DOHH2 (cell line): ENCODE results near the gene DACT2.

Source experiments
- EZH2phosphoT487 ChIP-seq: fragments of 200-600 bp; sonication (generic); IDR thresholded peaks from 2 replicates; pipeline ENCODE4 v1.6.1; 2017; ENCODE audit warnings: borderline replicate concordance, mild to moderate bottlenecking, antibody characterized with exemption, low read length, moderate library complexity, mixed read lengths
- TF ChIP-seq, protein P1 (sequence below): fragments of 200-600 bp; sonication (generic); IDR thresholded peaks from one replicate; pipeline ENCODE4 v1.5.1; 2014; ENCODE audit warnings: antibody characterized with exemption, mild to moderate bottlenecking, low read depth, low read length; ENCODE audit not compliant: poor library complexity, severe bottlenecking

DNA sequence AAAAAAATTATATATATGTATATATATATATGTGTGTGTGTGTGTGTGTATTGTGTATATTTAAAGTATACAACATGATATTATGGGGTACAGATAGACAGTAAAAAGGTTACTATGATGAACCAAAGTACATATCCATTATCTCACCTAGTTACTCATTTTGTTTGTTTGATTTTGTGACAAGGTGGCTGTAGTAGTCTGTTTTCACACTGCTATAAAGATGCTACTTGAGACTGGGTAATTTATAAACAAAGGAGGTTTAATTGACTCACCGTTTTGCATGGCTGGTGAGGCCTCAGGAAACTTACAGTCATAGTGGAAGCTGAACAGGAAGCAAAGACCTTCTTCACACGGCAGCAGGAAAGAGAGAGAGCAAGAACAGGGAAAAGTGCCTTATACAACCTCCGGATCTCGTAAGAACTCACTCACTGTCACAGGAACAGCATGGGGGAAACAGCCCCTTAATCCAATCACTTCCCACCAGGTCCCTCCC, 30.2 kb upstream of the DACT2 start:
- TF ChIP-seq, protein P1, sequence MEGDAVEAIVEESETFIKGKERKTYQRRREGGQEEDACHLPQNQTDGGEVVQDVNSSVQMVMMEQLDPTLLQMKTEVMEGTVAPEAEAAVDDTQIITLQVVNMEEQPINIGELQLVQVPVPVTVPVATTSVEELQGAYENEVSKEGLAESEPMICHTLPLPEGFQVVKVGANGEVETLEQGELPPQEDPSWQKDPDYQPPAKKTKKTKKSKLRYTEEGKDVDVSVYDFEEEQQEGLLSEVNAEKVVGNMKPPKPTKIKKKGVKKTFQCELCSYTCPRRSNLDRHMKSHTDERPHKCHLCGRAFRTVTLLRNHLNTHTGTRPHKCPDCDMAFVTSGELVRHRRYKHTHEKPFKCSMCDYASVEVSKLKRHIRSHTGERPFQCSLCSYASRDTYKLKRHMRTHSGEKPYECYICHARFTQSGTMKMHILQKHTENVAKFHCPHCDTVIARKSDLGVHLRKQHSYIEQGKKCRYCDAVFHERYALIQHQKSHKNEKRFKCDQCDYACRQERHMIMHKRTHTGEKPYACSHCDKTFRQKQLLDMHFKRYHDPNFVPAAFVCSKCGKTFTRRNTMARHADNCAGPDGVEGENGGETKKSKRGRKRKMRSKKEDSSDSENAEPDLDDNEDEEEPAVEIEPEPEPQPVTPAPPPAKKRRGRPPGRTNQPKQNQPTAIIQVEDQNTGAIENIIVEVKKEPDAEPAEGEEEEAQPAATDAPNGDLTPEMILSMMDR, result no peak
- TF ChIP-seq EZH2phosphoT487, result no peak
